HCT116 (cell line): ENCODE measurements around the gene GALC. TPM values are rescaled to one million over a fixed set of nuclear protein-coding genes. Genes with fewer than 3 reads are reported as not detected.
A peak's percentile ranks its signal among the peaks of the same experiment; 100 is the strongest.

Experiments used
- ATAC-seq: fragments of 200-7000 bp; cut with Tn5 transposase; 2 replicates; pipeline ENCODE4 v1.9.1; 2020; ENCODE audit warnings: mild to moderate bottlenecking, moderate library complexity
- BruUV-seq: library from RNA; stranded (reverse); fragments of 400-500 nt; replicated peaks from 2 replicates; lab custom pipeline; 2021; lab: Mats Ljungman, UMichigan
- CTCF ChIA-PET: fragments of 300-600 bp; sonication (Branson Sonifier 250); formaldehyde crosslinking; loops from one replicate; lab custom pipeline; 2021; ENCODE audit warnings: antibody characterized with exemption; lab: Charles Lee
- POLR2A ChIA-PET: fragments of 300-600, 350-600 bp; sonication (Branson Sonifier 250); formaldehyde crosslinking; loops from one replicate; lab custom pipeline; 2021; ENCODE audit warnings: antibody characterized with exemption; lab: Charles Lee
- RAD21 ChIA-PET, 2 experiments: fragments of 300-600 bp; sonication (Branson Sonifier 250); formaldehyde crosslinking; loops; one replicate each; lab custom pipeline; 2023; ENCODE audit warnings: low total read pairs in 2 of 2; ENCODE audit not compliant: uncharacterized antibody in 2 of 2, unreplicated experiment in 2 of 2, low non-redundant PET in 1 of 2; lab: Charles Lee
- DNase-seq: peaks from one replicate; pipeline ENCODE4 v3.0.0-alpha.2; 2010; ENCODE audit warnings: low read depth, low spot score
- H2AFZ ChIP-seq: fragments of 200-600 bp; shearing (Covaris generic), sonication (generic); 2 replicates; pipeline ENCODE4 v1.6.1; 2017; ENCODE audit warnings: low read depth, mixed run types, mixed read lengths, antibody characterized with exemption, low read length; ENCODE audit not compliant: poor library complexity, severe bottlenecking
- H3K27ac ChIP-seq: 2 replicates; pipeline ENCODE4 v1.5.1; 2012; ENCODE audit warnings: low read depth, low read length
- H3K27me3 ChIP-seq: fragments of 200-600 bp; sonication (generic); 2 replicates; pipeline ENCODE4 v1.6.1; 2016; ENCODE audit warnings: mixed run types, low read length, mixed read lengths; ENCODE audit not compliant: insufficient read depth
- H3K36me3 ChIP-seq, 2 experiments: fragments of 200-500 bp in 1 of 2; fragments of 200-600 bp in 1 of 2; sonication (Bioruptor generic) in 1 of 2; sonication (generic) in 1 of 2; 2 replicates each; pipeline versions ENCODE4 v1.5.1 to v1.6.1; 2014 to 2016; ENCODE audit warnings: low read length in 2 of 2, inconsistent platforms in 1 of 2, mixed read lengths in 1 of 2, mixed run types in 1 of 2; ENCODE audit not compliant: insufficient read depth in 2 of 2, control insufficient read depth in 1 of 2
- H3K4me1 ChIP-seq, 2 experiments: fragments of 200-600 bp in 1 of 2; sonication (generic) in 1 of 2; 2 replicates each; pipeline versions ENCODE4 v1.5.1 to v1.6.1; 2012 to 2017; ENCODE audit warnings: low read length in 2 of 2, inconsistent platforms in 1 of 2, mild to moderate bottlenecking in 1 of 2, mixed read lengths in 1 of 2, mixed run types in 1 of 2, moderate library complexity in 1 of 2; ENCODE audit not compliant: insufficient read depth in 2 of 2, control insufficient read depth in 1 of 2
- H3K4me2 ChIP-seq: fragments of 200-600 bp; sonication (generic); 2 replicates; pipeline ENCODE4 v1.6.1; 2017; ENCODE audit warnings: mixed run types, low read length, mixed read lengths
- H3K4me3 ChIP-seq, 2 experiments: fragments of 200-600 bp in 1 of 2; sonication (generic) in 1 of 2; replicated peaks in 1 of 2; 2 replicates each; pipeline ENCODE4 v1.5.1; 2011 to 2016; ENCODE audit warnings: low read length in 2 of 2, control low read depth in 1 of 2, low read depth in 1 of 2, mild to moderate bottlenecking in 1 of 2, mixed read lengths in 1 of 2, mixed run types in 1 of 2
- H3K79me2 ChIP-seq: fragments of 200-600 bp; sonication (generic); 2 replicates; pipeline ENCODE4 v1.6.1; 2017; ENCODE audit warnings: mild to moderate bottlenecking, mixed run types, low read length, moderate library complexity, mixed read lengths; ENCODE audit not compliant: insufficient read depth
- H3K9ac ChIP-seq: fragments of 200-600 bp; sonication (generic); 2 replicates; pipeline ENCODE4 v1.6.1; 2016; ENCODE audit warnings: low read length, mixed read lengths
- H3K9me2 ChIP-seq: fragments of 200-600 bp; sonication (generic), shearing (Covaris generic); 2 replicates; pipeline ENCODE4 v1.6.1; 2017; ENCODE audit warnings: mixed run types, mild to moderate bottlenecking, moderate library complexity; ENCODE audit not compliant: insufficient read depth
- H3K9me3 ChIP-seq, 2 experiments: fragments of 200-500 bp in 1 of 2; fragments of 200-600 bp in 1 of 2; sonication (Bioruptor generic) in 1 of 2; sonication (generic) in 1 of 2; 2 replicates each; pipeline ENCODE4 v1.6.1; 2014 to 2017; ENCODE audit warnings: low read length in 2 of 2, mixed read lengths in 2 of 2, inconsistent platforms in 1 of 2, low read depth in 1 of 2, mild to moderate bottlenecking in 1 of 2, mixed run types in 1 of 2, moderate library complexity in 1 of 2; ENCODE audit not compliant: control insufficient read depth in 1 of 2, insufficient read depth in 1 of 2
- H4K20me1 ChIP-seq: fragments of 200-600 bp; sonication (generic), shearing (Covaris generic); 2 replicates; pipeline ENCODE4 v1.6.1; 2017; ENCODE audit warnings: mixed run types, mild to moderate bottlenecking, moderate library complexity; ENCODE audit not compliant: insufficient read depth
- CEBPB ChIP-seq: IDR thresholded peaks from 2 replicates; pipeline ENCODE4 v1.6.1; 2012; ENCODE audit warnings: low read depth
- CTCF ChIP-seq, 3 experiments: fragments of 200-600 bp in 1 of 3; sonication (generic) in 1 of 3; IDR thresholded peaks in 2 of 3; conservative IDR thresholded peaks in 1 of 3; 2 replicates each; pipeline ENCODE4 v1.5.1; 2012 to 2017; ENCODE audit warnings: low read depth in 2 of 3, low read length in 2 of 3, antibody characterized with exemption in 1 of 3, borderline replicate concordance in 1 of 3, control low read depth in 1 of 3, mild to moderate bottlenecking in 1 of 3, mixed read lengths in 1 of 3, mixed run types in 1 of 3, moderate library complexity in 1 of 3; ENCODE audit not compliant: insufficient read depth in 1 of 3
- ELF1 ChIP-seq: IDR thresholded peaks from 2 replicates; pipeline ENCODE4 v1.6.1; 2012; ENCODE audit warnings: low read depth, borderline replicate concordance
- EZH2phosphoT487 ChIP-seq: fragments of 200-600 bp; IDR thresholded peaks from 2 replicates; pipeline ENCODE4 v1.6.1; 2018; ENCODE audit warnings: antibody characterized with exemption, borderline replicate concordance
- MAX ChIP-seq: IDR thresholded peaks from 2 replicates; pipeline ENCODE4 v1.6.1; 2012
- RAD21 ChIP-seq: IDR thresholded peaks from 2 replicates; pipeline ENCODE4 v1.6.1; 2012; ENCODE audit warnings: low read depth, mild to moderate bottlenecking
- SIN3A ChIP-seq: IDR thresholded peaks from 2 replicates; pipeline ENCODE4 v1.6.1; 2012; ENCODE audit warnings: low read depth
- SP1 ChIP-seq: IDR thresholded peaks from 2 replicates; pipeline ENCODE4 v1.6.1; 2012; ENCODE audit warnings: low read depth
- ZNF274 ChIP-seq: fragments of 200-500 bp; sonication (Bioruptor generic); IDR thresholded peaks from 2 replicates; pipeline ENCODE4 v1.6.1; 2014; ENCODE audit warnings: mild to moderate bottlenecking, low read depth, low read length, inconsistent platforms
- intact Hi-C: fragments of 100-400 bp; cut with micrococcal nuclease; formaldehyde crosslinking; loops from 2 replicates; pipeline ENCODE4 v1.10.0; 2022
- total RNA-seq: library from RNA; stranded (reverse); gene quantifications from one replicate; pipeline ENCODE4 v1.2.1, GENCODE V29; 2021; ENCODE audit not compliant: unreplicated experiment

Gene GALC
- total RNA-seq, 1 experiment from 2014 or later: 0.59 TPM

GRCh38 chr14:88013750-88014349 lies 20.9 kb upstream of the GALC start (continued):
- TF ChIP-seq CTCF (IDR thresholded peaks at IDR 0.05 in 2 of 3, conservative IDR thresholded peaks at IDR 0.05 in 1 of 3; ENCODE audit: borderline replicate concordance in 1 of 3, insufficient read depth in 1 of 3, low read depth in 2 of 3, low read length in 2 of 3) (peak in 2 of 3 experiments; percentile 51 to 64; a peak in 4 of 6 replicates), SP1 (no peak)

DNA sequence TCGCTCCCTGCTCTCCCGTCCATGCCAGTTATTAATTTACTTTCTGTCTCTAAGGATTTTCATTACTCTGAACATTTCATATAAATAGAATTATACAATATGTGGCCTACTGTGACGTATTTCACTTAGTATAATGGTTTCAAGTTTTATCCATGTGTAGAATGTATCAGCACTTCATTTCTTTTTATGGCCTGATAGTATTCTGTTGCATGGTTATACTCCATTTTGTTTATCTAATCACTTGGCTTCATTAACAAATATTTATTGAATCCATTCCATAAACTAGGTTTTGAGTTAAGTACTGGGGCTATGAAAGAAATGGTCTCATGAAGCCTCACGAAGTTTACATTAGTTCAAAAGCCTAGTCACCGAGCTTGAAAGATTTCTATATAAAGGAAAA lies 19.5 kb upstream of the GALC start:
- BruUV-seq: no TSS peak
- Histone ChIP-seq H4K20me1 (no peaks in the 10 kb centered on the region), H2AFZ (no peak overlapping the region), H3K79me2 (no peaks in the 10 kb centered on the region), H3K36me3 (no peaks in the 10 kb centered on the region), H3K4me1 (no peaks in the 10 kb centered on the region), H3K27me3 (no peaks in the 10 kb centered on the region), H3K4me2 (no peak overlapping the region), H3K9me2 (no peaks in the 10 kb centered on the region), H3K9ac (no peak overlapping the region), H3K27ac (no peak overlapping the region), H3K9me3 (no peaks in the 10 kb centered on the region; a peak in 1 of 4 replicates), H3K4me3 (no peak overlapping the region)
- DNase-seq (no peak), ATAC-seq (no peak)
- intact Hi-C loops: loop anchor here (10.0 kb wide), 1 partner anchor 422 kb away; no protein-coding TSS in a partner anchor
- ChIA-PET POLR2A (no interaction called here), RAD21 (no interaction called here), CTCF (no interaction called here)
- no peak for TF ChIP-seq EZH2phosphoT487
- TF ChIP-seq ELF1: no peak
- TF ChIP-seq MAX: no peak
- TF ChIP-seq SIN3A: no peak
- no peak for TF ChIP-seq ZNF274
- no peak for TF ChIP-seq RAD21
- no peak for TF ChIP-seq CEBPB
